A549 (cell line): ENCODE measurements around the gene SYTL2. TPM values are rescaled to one million over a fixed set of nuclear protein-coding genes. Genes with fewer than 3 reads are reported as not detected.
"Not testable (repeated sequence)": the region's sequence is repeated elsewhere in the genome, so short reads cannot be mapped to it uniquely, and the experiment has no call there.

Source experiments
- ATAC-seq, 2 experiments: fragments of 200-7000 bp in 1 of 2; fragments of >200 bp in 1 of 2; cut with Nextera tagmentation in 1 of 2; cut with Tn5 transposase in 1 of 2; 3 replicates each; pipeline versions ENCODE4 v1.8.0 to v1.9.1; 2018 to 2020; ENCODE audit warnings: mild to moderate bottlenecking in 1 of 2, moderate library complexity in 1 of 2
- CTCF ChIA-PET: fragments of 300-600 bp; sonication (Branson Sonifier 250); formaldehyde crosslinking; extraction: SDS; loops from one replicate; lab custom pipeline; 2021; ENCODE audit warnings: antibody characterized with exemption, inconsistent platforms; lab: Yijun Ruan, JAX
- POLR2A ChIA-PET: fragments of 350-600 bp; formaldehyde crosslinking; extraction: SDS; loops from one replicate; lab custom pipeline; 2021; ENCODE audit warnings: antibody characterized with exemption, inconsistent platforms; lab: Yijun Ruan, JAX
- DNase-seq, 2 experiments: peaks; one replicate each; pipeline versions ENCODE4 v3.0.0 to v3.0.0-alpha.2; 2011 to 2016; ENCODE audit warnings: low read depth in 1 of 2, low spot score in 1 of 2
- FAIRE-seq: peaks from 2 replicates; lab custom pipeline; 2011; peaks lifted over from hg19 to GRCh38; lab: Jason Lieb, UNC
- H3K27ac ChIP-seq, 2 experiments: fragments of >200 bp; sonication (Bioruptor Twin); formaldehyde crosslinking; 3 replicates each; pipeline ENCODE4 v1.5.1; 2016 to 2017
- H3K4me1 ChIP-seq: fragments of >200 bp; sonication (Bioruptor Twin); formaldehyde crosslinking; 3 replicates; pipeline ENCODE4 v1.6.1; 2016
- H3K4me2 ChIP-seq: fragments of >200 bp; sonication (Bioruptor Twin); formaldehyde crosslinking; 3 replicates; pipeline ENCODE4 v1.6.1; 2016
- H3K4me3 ChIP-seq: fragments of >200 bp; sonication (Bioruptor Twin); formaldehyde crosslinking; 3 replicates; pipeline ENCODE4 v1.5.1; 2016
- H3K9me3 ChIP-seq: fragments of >200 bp; sonication (Bioruptor Twin); formaldehyde crosslinking; 3 replicates; pipeline ENCODE4 v1.6.1; 2016
- EP300 ChIP-seq, 2 experiments: fragments of >200 bp; sonication (Bioruptor Twin); formaldehyde crosslinking; IDR thresholded peaks; 2 replicates in 1 of 2; 3 replicates in 1 of 2; pipeline ENCODE4 v1.6.1; 2016 to 2017
- HMGXB4 ChIP-seq: fragments of 250-450 bp; sonication (Bioruptor Pico); IDR thresholded peaks from 2 replicates; pipeline ENCODE4 v1.5.0; 2021; ENCODE audit warnings: mild to moderate bottlenecking, moderate library complexity, borderline replicate concordance
- HOXB5 ChIP-seq: fragments of 250-450 bp; sonication (Bioruptor Pico); IDR thresholded peaks from 2 replicates; pipeline ENCODE4 v1.5.0; 2020; ENCODE audit warnings: mild to moderate bottlenecking, moderate library complexity
- KDM1A ChIP-seq: fragments of 200-600 bp; sonication (generic); IDR thresholded peaks from 2 replicates; pipeline ENCODE4 v1.6.1; 2016; ENCODE audit warnings: low read depth, mild to moderate bottlenecking
- MAFK ChIP-seq: fragments of 450-650 bp; IDR thresholded peaks from 2 replicates; pipeline ENCODE4 v1.6.1; 2014; ENCODE audit not compliant: partially characterized antibody
- MAZ ChIP-seq: fragments of 150-350 bp; IDR thresholded peaks from 2 replicates; pipeline ENCODE4 v1.6.1; 2014; ENCODE audit warnings: antibody characterized with exemption, low read depth, low read length, borderline replicate concordance
- MYC ChIP-seq: IDR thresholded peaks from 2 replicates; pipeline ENCODE4 v1.6.1; 2012; ENCODE audit warnings: mild to moderate bottlenecking, inconsistent platforms, low read length, improper control_type of control experiment, borderline replicate concordance
- NPAS2 ChIP-seq: fragments of 250-450 bp; sonication (Bioruptor Pico); IDR thresholded peaks from 2 replicates; pipeline ENCODE4 v1.8.0; 2022; ENCODE audit warnings: mild to moderate bottlenecking, moderate library complexity, borderline replicate concordance
- WGBS: methylation state at CpG from one replicate; pipeline ENCODE4 v1.1.6; 2017; ENCODE audit errors: missing lambda C conversion rate; 5-methylcytosine and 5-hydroxymethylcytosine counted together
- polyA plus RNA-seq, 4 experiments: library from polyadenylated mRNA; depleted of rRNA in 3 of 4; stranded (reverse); fragments of >200 nt; fragmentation: RNase III in 1 of 4; extraction: RNeasy Plus Mini Kit Qiagen cat#74134 plus additional on column Dnase treatment in 1 of 4; gene quantifications; 2 replicates in 3 of 4; 3 replicates in 1 of 4; pipeline ENCODE4 v1.2.3, GENCODE V29; 2011 to 2017
- TF ChIP-seq, protein P1 (sequence below): fragments of 450-650 bp; IDR thresholded peaks from 2 replicates; pipeline ENCODE4 v1.6.1; 2014; ENCODE audit warnings: antibody characterized with exemption

Gene SYTL2
- polyA plus RNA-seq, 2 of the 4 experiments (the other 2 are of a cell fraction) = 11.6 to 34.2 TPM

- ChIA-PET POLR2A (interaction anchor here (1.3 kb wide), 1 partner anchor 15 kb away, joined by 5 read pairs; the partner anchor contains the start of gene CREBZF), CTCF (interaction anchor here (0.9 to 4.4 kb wide), 5 partner anchors 11 to 147 kb away, joined by 3 to 22 read pairs (median 4); no protein-coding TSS in a partner anchor)
These were observed 131.4 kb downstream of the SYTL2 start for GRCh38 chr11:85679576-85679975.

DNA sequence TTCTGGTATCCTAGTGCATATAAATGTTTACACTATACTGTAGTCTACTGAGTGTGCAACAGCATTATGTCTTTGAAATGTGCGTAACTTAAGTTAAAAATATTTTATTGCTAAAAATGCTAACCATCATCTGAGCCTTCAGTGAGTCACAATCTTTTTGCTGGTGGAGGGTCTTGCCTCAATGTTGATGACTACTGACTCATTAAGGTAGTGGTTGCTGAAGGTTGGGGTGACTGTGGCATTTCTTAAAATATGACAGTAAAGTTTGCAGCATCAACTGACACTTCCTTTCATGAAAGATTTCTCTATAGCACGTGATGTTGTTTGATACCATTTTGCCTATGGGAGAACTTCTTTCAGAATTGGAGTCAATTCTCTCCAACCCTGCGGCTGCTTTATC, 137.5 kb downstream of the SYTL2 start:
- CTCF ChIA-PET = no interaction called here
- no peak for TF ChIP-seq KDM1A
- TF ChIP-seq, all 56 proteins: peak for 0
- Histone ChIP-seq H3K4me2 (no peak overlapping the region), H3K27ac (no peak overlapping the region), H3K4me3 (no peak overlapping the region), H3K4me1 (no peaks in the 10 kb centered on the region), H3K9me3 (no peaks in the 10 kb centered on the region)
- DNase-seq (no peak), ATAC-seq (no peak), FAIRE-seq (no peak)
- POLR2A ChIA-PET = interaction anchor here (1.3 kb wide), 1 partner anchor 8 kb away, joined by 3 read pairs; the partner anchor contains the start of gene CREBZF
- 65% methylated on average over 3 of the region's 3 CpGs for WGBS

More at GRCh38 chr11:85679576-85679975, 131.4 kb downstream of the SYTL2 start:
- 84% methylated on average over 4 of the region's 4 CpGs for WGBS
- Histone ChIP-seq H3K4me3 (no peak overlapping the region), H3K27ac (no peak overlapping the region), H3K4me2 (no peak overlapping the region), H3K4me1 (no peaks in the 10 kb centered on the region), H3K9me3 (no peaks in the 10 kb centered on the region)
- TF ChIP-seq HMGXB4 (CRISPR knock-in tag) (no peak), EP300 (IDR thresholded peaks at IDR 0.05) (no peak), HOXB5 (CRISPR knock-in tag) (no peak)
- FAIRE-seq (no peak), DNase-seq (no peak), ATAC-seq (no peak)

DNA sequence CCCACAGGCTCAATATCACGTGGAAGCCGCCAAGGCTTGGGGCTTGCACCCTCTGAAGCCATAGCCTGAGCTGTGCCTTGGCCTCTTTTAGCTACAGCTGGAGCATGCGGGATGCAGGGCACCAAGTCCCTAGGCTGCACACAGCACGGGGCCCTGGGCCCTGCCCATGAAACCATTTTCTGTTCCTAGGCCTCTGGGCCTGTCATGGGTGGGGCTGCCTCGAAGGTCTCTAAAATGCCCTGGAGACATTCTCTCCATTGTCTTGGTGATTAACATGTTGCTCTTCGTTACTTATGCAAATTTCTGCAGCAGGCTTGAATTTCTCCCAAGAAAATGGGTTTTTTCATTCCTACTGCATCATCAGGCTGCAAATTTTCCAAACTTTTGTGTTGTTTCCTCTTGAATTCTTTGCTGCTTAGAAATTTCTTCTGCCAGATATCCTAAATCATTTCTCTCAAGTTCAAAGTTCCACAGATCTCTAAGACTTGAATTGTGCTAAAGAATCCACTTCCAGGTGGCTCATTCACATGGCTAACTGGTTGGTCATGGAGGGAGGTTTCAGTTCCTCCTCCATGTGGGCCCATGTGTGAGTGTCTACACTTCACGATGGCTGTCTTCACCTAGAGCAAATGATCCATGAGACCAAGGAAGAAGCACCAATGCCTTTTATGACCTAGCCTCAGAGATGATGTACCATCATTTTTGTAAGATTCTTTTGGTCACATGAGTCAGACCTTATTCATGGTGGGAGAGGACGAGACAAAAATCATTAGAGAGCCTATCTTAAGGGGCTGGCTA, 138.6 kb downstream of the SYTL2 start:
- Histone ChIP-seq H3K9me3 (no peaks in the 10 kb centered on the region), H3K4me1 (no peaks in the 10 kb centered on the region), H3K27ac (no peak overlapping the region), H3K4me3 (no peak overlapping the region), H3K4me2 (no peak overlapping the region)
- DNase-seq = no peak
- ChIA-PET CTCF (no interaction called here), POLR2A (no interaction called here)
- no peak for TF ChIP-seq MAZ
- TF ChIP-seq NPAS2 = no peak
- ATAC-seq = no peak
- FAIRE-seq = no peak
- 58% methylated on average over 7 of the region's 8 CpGs for WGBS

DNA sequence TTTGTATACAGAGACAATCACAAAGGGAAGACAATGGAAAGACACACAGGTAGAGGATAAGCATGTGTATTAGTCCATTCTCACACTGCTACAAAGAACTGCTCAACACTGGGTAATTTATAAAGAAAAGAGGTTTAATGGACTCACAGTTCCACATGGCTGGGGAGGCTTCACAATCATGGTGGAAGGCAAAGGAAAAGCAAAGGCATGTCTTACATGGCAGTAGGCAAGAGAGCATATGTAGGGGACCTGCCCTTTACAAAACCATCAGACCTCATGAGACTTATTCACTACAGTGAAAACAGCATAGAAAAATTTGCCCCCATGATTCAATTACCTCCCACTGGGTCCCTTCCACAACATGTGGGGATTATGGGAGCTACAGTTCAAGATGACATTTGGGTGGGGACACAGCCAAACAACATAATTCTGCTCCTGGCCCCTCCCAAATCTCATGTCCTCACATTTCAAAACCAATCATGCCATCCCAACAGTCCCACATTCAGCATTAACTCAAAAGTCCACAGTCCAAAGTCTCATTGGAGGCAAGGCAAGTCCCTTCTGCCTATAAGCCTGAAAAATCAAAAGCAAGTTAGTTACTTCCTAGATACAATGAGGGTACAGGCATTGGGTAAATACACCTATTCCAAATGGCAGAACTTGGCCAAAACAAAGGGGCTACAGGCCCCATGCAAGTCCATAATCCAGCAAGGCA, 139.8 kb downstream of the SYTL2 start:
- DNase-seq, POLR2A ChIA-PET, CTCF ChIA-PET, H3K27ac ChIP-seq, ATAC-seq, H3K9me3 ChIP-seq, H3K4me1 ChIP-seq, FAIRE-seq, H3K4me2 ChIP-seq, H3K4me3 ChIP-seq: not testable (repeated sequence)

DNA sequence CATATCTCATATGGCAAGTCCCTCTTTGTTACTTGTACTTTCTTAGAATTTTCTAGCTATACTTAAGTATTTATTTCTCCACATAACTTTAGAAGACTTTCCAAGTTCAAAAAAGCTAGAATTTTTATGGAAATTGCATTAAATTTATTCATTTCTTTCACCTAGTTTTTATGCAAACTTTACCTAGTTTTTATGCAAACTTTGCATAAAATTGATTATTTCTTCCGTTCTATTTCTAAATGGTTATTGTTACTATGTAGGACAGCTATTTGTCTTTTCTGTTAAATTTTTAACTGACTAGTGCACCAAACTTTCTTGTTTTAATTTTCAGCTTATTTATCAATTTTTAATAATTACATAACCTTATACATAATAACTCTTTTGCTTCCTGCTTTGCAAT, 142.8 kb downstream of the SYTL2 start:
- ATAC-seq = no peak
- WGBS = 90% methylated on average over 1 of the region's 1 CpG
- Histone ChIP-seq H3K4me3 (no peak overlapping the region), H3K4me1 (peaks cover 6% of the 10 kb centered on the region), H3K4me2 (no peak overlapping the region), H3K9me3 (no peaks in the 10 kb centered on the region), H3K27ac (no peak overlapping the region)
- ChIA-PET CTCF (interaction anchor here (1.0 to 1.6 kb wide), 3 partner anchors 11 to 187 kb away, joined by 3 to 4 read pairs (median 3); partner anchors contain the start of gene CCDC83), POLR2A (no interaction called here)
- TF ChIP-seq MYC (no peak), MAFK (peak; percentile 70), HMGXB4 (CRISPR knock-in tag) (no peak)
- TF ChIP-seq, protein P1, sequence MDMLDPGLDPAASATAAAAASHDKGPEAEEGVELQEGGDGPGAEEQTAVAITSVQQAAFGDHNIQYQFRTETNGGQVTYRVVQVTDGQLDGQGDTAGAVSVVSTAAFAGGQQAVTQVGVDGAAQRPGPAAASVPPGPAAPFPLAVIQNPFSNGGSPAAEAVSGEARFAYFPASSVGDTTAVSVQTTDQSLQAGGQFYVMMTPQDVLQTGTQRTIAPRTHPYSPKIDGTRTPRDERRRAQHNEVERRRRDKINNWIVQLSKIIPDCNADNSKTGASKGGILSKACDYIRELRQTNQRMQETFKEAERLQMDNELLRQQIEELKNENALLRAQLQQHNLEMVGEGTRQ = no peak
- DNase-seq = no peak
- no peak for FAIRE-seq
